GM18858 (cell line): ENCODE measurements around the gene PKP3.
"Not testable (repeated sequence)": the region's sequence is repeated elsewhere in the genome, so short reads cannot be mapped to it uniquely, and the experiment has no call there.

Source experiments
- ATAC-seq: cut with Tn5 transposase; IDR thresholded peaks from one replicate; pipeline ENCODE4 v1.9.1; 2021; ENCODE audit not compliant: unreplicated experiment

The PKP3 gene

DNA sequence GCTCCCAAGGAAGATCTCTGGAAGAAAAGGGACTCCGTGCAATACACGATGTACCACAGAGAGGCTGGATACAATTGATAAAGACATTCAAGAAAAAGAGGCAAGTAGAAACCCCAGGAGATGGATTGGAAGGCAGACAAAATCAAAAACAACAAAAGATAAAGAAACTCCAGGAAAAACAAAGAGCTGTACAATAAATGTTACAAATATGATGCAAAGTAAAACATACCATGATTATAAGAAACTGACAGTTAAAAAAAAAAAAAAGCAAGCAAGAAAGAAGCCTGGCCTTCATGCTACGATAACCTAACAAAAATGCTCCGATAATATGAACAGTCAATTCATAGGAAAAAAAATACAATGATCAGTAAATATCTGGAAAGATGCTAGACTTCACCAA lies 31.3 kb downstream of the PKP3 start:
- no peak for ATAC-seq

- no peak for ATAC-seq
Observed at GRCh38 chr11:426851-427250, 32.8 kb downstream of the PKP3 start.

DNA sequence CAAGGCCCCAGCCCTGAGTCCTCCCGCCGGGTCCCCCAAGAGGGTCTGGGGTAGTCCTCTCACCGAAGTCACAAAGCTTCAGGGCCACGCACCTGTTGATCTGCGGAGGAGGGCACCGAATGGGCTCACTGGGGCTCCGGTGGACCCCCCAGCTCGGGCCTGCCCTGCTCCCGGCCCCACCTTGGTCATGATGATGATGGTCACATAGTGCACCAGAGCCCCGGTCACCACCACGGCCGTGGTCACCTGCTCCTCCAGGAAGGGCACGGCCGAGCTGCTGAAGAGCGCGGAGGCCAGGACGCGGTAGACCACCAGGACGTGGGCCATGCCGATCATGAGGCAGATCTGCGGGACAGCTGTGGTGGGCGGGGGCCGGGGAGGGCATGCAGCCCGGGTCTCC lies 34.3 kb downstream of the PKP3 start:
- no peak for ATAC-seq

DNA sequence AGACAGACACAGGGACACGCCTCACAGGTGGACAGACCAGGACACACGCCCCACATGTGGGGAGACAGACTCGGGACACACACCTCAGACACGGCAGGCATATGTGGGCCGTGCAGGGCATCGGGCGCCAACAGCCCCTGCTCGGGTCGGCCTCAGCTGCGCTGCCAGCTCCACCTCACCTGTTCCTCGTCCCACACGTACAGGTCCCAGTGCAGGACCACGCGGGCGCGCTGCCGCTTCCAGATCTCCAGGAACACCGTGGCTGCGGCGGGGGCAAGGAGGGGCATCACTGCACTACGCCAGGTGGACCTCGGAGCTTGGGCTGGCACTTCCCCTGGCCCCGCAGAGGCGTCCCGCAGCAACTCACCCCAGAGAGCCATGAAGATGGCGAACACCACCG lies 35.4 kb downstream of the PKP3 start:
- no peak for ATAC-seq

GRCh38 chr11:429931-430456 lies 36.0 kb downstream of the PKP3 start:
- ATAC-seq = no peak

- ATAC-seq = no peak
Observed at GRCh38 chr11:431921-432320, 37.9 kb downstream of the PKP3 start.

DNA sequence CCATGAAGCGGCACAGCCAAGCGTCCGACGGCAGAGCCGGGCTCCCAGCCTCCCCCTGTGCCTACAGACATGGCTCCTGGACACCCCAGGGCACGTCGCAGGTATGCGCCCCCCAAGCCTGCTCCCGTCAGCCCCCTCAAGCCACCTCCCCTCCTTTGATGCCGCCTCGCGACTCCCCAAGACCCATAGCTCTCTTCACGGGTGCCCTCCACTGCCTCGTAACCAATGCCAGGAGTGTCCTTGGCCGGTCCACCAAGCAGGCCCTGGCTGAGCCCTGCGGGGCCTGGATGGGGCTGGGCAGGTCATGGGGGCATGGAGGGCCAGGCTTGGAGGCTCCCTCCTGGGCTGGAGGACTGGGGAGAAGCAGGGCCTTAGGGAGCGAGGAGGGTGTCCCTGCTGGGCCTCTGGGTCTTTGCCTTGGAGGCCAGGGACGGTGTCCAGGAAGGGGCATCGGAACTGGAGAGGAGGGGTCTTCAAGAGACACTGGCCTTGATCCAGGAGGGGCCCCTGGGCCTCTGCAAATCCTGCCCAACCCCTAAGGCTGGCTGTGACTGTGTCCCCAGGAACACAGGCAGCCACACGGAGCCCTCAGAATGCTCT lies 38.6 kb downstream of the PKP3 start:
- no peak for ATAC-seq

GRCh38 chr11:433111-433510 lies 39.1 kb downstream of the PKP3 start:
- no peak for ATAC-seq

DNA sequence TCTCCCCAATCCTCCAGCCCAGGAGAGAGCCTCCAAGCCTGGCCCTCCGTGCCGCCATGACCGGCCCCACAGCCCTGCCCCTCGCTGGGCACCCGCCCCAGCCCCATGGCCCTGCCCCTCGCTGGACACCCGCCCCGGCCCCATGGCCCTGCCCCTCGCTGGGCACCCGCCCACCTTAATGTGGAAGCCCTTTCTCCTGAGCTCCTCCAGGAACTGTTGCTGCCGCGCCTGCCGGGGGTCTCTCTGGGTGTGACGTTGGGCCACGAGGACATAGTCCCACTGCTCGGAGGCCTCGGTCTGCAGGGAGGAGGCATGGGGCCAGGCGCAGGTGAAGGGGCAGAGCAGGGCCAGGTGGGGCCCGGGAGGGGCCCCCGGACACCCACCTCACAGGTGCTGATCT lies 39.6 kb downstream of the PKP3 start:
- ATAC-seq = no peak

DNA sequence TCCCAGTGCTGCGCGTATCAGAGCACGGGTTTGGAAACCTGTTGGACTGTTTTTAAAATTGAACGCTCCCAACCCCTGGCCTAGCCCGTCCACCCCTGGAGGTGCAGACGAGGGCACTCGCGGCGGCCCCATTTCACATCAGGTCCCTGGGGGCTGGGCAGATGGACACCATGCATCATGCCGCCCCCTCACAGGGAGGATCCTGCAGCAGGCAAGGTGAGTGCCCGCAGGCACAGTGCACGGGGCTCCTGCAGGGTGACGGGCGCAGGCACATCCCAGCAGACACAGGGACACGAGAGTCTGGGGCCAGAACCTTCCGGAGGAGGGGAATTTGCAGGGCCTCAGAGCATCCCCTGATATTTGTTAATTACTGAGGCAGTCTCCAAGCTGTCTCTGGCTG lies 40.5 kb downstream of the PKP3 start:
- ATAC-seq = no peak

GRCh38 chr11:434999-435740 lies 41.2 kb downstream of the PKP3 start:
- not testable (repeated sequence) for ATAC-seq

GRCh38 chr11:437228-437870 lies 43.3 kb downstream of the PKP3 start:
- ATAC-seq = no peak

DNA sequence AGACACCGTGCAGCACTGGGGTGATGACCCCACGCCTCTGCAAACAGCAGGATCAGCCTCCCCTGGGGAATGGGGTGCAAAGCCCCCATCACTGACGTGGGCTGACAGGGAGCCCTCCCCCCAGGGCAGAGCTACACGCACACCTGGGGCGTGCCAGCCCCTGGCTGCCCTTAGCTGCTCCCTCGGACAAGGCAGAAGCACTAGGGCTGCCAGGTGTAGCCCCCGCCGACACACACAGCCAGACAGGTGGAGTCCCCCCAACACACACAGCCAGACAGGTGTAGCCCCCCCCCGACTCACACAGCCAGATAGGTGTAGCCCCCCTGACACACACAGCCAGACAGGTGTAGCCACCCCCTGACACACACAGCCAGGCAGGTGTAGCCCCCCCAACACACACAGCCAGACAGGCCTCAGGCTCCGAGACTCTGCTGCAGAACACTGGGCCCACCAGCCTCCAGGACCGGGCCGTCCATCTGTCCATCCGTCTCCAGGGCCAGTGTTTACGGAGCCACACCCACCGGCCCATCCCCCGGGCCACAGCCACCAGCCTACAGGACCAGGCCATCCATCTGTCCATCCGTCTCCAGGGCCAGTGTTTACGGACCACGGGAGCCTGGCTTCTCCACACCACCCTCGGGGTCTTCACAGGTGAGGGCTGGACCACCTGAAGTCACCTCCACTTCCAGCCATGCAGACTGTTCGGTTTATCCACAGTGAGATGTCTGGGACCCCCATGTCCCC lies 44.3 kb downstream of the PKP3 start:
- no peak for ATAC-seq

GRCh38 chr11:439315-440064 lies 45.5 kb downstream of the PKP3 start:
- no peak for ATAC-seq

DNA sequence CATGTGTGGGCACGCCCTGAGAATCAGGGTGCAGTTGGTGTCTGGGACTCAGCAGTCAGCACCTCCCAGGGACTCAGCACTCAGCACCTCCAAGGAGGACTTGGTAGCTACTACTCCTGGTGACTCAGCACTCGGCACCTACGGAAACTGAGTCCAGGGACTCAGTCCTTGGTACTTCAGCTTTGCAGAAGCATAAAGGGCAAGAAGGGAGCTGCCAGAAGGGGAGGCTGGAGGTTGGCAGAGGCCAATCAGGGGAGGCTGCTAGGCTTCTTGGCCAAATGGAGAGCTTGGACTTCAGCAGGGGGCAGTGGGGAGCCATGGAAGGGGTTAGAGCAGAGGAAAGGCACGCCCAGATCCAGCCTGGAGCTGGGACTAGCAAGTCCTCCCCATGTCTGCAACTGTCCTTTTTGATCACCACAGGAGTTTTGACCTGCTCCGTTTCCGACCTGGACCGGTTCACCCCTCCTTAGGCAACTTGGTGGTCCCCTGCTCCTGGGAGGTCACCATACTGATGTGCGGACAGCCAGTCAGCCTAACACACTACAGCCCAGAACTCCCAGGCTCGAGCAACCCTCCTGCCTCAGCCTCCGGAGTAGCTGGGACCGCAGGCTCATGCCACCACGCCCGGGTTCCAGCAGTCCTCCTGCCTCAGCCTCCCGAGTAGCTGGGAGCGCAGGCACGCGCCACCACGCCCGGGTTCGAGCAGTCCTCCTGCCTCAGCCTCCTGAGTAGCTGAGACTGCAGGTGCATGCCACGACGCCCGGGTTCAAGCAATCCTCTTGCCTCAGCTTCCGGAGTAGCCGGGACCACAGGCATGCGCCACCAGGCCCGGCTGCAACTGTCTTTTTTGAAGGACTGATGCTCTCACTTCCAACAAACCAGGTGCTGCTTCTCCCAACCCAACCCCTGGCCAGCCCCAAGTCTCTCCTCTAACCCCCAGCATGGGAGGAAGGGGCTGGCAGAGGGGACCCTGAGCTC lies 46.3 kb downstream of the PKP3 start:
- no peak for ATAC-seq

DNA sequence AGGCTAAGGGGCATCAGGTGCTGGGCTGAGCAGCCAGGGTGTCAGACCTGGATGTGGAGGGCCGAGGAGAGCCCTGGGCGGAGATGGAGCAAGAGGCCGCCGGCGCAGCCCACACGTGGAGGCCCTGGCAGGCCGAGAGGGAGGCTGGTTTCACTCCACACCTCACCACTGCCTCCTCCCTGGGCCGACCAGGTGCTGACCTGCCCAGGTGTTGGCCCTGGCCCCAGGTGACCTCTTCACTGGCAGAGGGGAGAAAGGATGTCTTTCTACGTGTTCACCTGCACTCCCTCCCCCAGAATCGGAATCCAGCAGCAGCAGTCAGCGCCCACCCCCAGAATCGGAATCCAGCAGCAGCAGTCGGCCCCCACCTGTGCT lies 47.0 kb downstream of the PKP3 start:
- no peak for ATAC-seq

- no peak for ATAC-seq
Observed at GRCh38 chr11:441418-442274, 47.6 kb downstream of the PKP3 start, which contains the start of gene ANO9. Gene ANO9, minus strand, starts transcription at chr11:442011. Its CDS starts 85 bp downstream, at chr11:441926.

- ATAC-seq = no peak
Observed at GRCh38 chr11:442611-443081, 48.6 kb downstream of the PKP3 start.
